H1 (cell line): ENCODE data around the gene TSPAN32. TPM values are rescaled to one million over a fixed set of nuclear protein-coding genes. Genes with fewer than 3 reads are reported as not detected.

ENCODE experiments used
- FOSL1 ChIP-seq: IDR thresholded peaks from 2 replicates; pipeline ENCODE4 v1.6.1; 2011; ENCODE audit warnings: mild to moderate bottlenecking, low read depth, low read length, moderate library complexity; ENCODE audit not compliant: insufficient read depth
- SIN3A ChIP-seq, 2 experiments: IDR thresholded peaks in 1 of 2; conservative IDR thresholded peaks in 1 of 2; 2 replicates each; pipeline ENCODE4 v1.6.1; 2011 to 2012; ENCODE audit warnings: low read length in 2 of 2, improper control_type of control experiment in 1 of 2, low read depth in 1 of 2, mild to moderate bottlenecking in 1 of 2
- polyA plus RNA-seq, 7 experiments: library from polyadenylated mRNA; depleted of rRNA in 3 of 7; stranded (reverse) in 5 of 7; unstranded in 2 of 7; fragments of >200 nt in 5 of 7; fragments of 200-250 nt in 2 of 7; gene quantifications; 1 replicate in 5 of 7; 2 replicates in 1 of 7; 4 replicates in 1 of 7; pipeline versions ENCODE4 v1.2.1 to v1.2.3, GENCODE V29; 2011 to 2013; ENCODE audit warnings: missing spikeins in 2 of 7, mixed read lengths in 2 of 7
- total RNA-seq: library from RNA; stranded (reverse); fragmentation: NEBNext Ultra II Directional; extraction: Animal tissue kit (Norgen Biotek cat#: 25700); gene quantifications from 2 replicates; pipeline ENCODE4 v1.2.1, GENCODE V29; 2021

The TSPAN32 gene
- total and polyA plus RNA-seq, 2 of the 8 experiments (the other 6 are each of a cell fraction or from before 2014, with no cell fraction given): not detected

GRCh38 chr11:2262301-2263070 lies 39.3 kb upstream of the TSPAN32 start (continued):
- no peak for TF ChIP-seq SIN3A (conservative IDR thresholded peaks at IDR 0.05 in 1 of 2, IDR thresholded peaks at IDR 0.05 in 1 of 2; ENCODE audit: low read depth in 1 of 2, low read length in 2 of 2)
- no peak for TF ChIP-seq FOSL1
